ENCODE results near the gene ARHGAP42.

DNA sequence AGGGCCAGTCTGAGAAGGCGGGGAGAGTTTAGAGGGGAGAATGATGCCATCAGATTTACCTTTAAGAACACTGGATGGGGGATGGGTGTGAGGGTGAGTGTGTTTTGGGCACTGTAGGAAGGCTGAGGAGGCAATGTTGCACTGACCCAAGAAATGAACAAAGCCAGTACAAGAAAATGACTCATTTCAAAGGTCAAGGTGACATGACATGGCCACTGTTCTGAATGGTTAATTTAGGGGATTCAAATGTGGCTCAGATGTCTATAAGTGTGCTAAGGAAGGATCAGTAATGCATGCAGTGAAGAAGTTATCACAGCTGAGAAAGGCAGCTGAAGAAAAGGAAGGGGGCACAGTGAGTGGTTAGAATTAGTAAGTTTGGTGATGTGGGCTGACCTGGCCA lies 312.7 kb downstream of the ARHGAP42 start:
- TF ChIP-seq, protein P1, sequence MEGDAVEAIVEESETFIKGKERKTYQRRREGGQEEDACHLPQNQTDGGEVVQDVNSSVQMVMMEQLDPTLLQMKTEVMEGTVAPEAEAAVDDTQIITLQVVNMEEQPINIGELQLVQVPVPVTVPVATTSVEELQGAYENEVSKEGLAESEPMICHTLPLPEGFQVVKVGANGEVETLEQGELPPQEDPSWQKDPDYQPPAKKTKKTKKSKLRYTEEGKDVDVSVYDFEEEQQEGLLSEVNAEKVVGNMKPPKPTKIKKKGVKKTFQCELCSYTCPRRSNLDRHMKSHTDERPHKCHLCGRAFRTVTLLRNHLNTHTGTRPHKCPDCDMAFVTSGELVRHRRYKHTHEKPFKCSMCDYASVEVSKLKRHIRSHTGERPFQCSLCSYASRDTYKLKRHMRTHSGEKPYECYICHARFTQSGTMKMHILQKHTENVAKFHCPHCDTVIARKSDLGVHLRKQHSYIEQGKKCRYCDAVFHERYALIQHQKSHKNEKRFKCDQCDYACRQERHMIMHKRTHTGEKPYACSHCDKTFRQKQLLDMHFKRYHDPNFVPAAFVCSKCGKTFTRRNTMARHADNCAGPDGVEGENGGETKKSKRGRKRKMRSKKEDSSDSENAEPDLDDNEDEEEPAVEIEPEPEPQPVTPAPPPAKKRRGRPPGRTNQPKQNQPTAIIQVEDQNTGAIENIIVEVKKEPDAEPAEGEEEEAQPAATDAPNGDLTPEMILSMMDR (IDR thresholded peaks at IDR 0.05; ENCODE audit: insufficient read depth, low read length) = no peak
- TF ChIP-seq SPI1 (IDR thresholded peaks at IDR 0.05; ENCODE audit: borderline replicate concordance, low read depth) = no peak
- no peak for TF ChIP-seq REST (IDR thresholded peaks at IDR 0.05; ENCODE audit: insufficient replicate concordance, low read depth)
- no peak for TF ChIP-seq GABPA (IDR thresholded peaks at IDR 0.05; ENCODE audit: low read depth)
- TF ChIP-seq POLR2AphosphoS5 (IDR thresholded peaks at IDR 0.05; ENCODE audit: low read depth) = no peak

Measured in HL-60 (cell line).